ENCODE data around the gene LY6G6D.
"Not testable (repeated sequence)": the region's sequence is repeated elsewhere in the genome, so short reads cannot be mapped to it uniquely, and the experiment has no call there.

LY6G6D gene

DNA sequence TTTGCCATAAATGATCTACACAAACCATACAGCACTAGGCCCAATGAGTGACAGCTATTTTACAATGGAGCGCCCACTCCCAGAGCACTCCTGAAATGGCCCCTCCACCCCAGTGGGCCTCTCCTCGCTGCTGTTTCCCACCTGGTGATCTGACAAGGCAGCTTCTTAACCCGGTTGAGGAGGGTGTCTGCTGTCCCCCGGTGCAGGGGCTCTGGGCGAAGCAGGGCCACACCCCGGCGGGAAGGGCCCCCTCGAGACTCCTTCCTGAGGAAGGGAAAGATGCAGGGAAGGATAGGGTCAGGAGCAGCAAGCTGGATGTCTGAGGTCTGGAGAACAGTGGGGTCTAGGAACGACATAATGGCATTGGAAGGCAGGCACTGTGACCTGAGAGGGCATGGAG is 22.3 kb upstream of the LY6G6D start:
- DNase-seq, result no peak

- DNase-seq, result no peak
These were observed 21.6 kb upstream of the LY6G6D start for GRCh38 chr6:31693535-31693934.

- no peak for DNase-seq
These were observed 17.6 kb upstream of the LY6G6D start for GRCh38 chr6:31697555-31697954.

DNA sequence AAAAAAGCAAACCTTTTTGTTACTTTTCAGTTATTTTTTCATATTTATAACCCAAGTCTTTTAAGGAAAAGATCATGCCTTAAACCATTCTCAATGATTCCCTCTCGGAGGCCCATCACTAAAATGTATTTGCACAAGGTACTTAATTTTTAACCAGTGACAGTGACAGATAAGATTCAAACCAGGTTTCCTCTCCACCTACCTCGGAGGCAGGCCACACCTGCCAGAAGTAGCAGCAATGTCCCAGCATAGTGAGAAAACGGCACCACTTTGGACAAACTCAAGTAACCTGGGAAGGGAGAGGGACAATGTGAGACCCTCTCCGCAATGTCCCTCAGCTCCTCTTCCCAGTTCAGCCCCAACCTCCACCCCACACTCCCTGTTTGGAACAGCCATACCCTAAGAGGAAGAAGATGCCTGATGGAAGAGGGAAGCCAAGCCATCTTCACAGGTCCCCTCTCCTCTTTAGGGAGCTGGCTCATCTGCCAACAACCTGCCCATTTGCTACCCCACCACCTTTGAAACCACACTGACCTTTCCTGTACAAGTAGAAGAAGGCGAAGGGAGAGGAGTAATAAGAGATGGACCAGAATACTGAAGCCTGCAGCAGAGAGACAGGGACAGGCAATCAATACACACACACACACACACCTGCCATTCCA is 14.3 kb upstream of the LY6G6D start:
- no peak for DNase-seq

GRCh38 chr6:31701666-31702404 is 13.3 kb upstream of the LY6G6D start:
- peak; percentile 66 for DNase-seq

DNA sequence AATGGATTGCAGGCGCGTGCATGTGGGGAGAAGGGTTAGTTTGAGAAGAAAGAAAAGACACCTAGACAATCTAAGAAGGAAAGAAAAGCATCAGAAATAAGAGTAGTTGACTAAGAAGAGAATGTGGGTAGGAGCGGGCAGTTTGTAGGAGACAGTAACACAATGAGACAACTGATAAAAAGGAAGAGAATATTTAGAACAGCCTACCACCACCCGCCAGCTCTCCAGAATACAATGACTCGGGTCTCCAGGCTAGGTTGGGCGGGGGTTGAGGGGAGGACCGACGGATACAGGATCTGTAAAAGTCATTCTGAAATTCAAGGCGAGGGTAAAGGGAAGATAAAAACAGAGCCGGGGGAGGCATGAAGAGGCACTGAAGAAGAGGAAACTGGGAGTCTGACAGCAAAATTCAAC is 12.7 kb upstream of the LY6G6D start:
- peak; percentile 36 for DNase-seq

DNA sequence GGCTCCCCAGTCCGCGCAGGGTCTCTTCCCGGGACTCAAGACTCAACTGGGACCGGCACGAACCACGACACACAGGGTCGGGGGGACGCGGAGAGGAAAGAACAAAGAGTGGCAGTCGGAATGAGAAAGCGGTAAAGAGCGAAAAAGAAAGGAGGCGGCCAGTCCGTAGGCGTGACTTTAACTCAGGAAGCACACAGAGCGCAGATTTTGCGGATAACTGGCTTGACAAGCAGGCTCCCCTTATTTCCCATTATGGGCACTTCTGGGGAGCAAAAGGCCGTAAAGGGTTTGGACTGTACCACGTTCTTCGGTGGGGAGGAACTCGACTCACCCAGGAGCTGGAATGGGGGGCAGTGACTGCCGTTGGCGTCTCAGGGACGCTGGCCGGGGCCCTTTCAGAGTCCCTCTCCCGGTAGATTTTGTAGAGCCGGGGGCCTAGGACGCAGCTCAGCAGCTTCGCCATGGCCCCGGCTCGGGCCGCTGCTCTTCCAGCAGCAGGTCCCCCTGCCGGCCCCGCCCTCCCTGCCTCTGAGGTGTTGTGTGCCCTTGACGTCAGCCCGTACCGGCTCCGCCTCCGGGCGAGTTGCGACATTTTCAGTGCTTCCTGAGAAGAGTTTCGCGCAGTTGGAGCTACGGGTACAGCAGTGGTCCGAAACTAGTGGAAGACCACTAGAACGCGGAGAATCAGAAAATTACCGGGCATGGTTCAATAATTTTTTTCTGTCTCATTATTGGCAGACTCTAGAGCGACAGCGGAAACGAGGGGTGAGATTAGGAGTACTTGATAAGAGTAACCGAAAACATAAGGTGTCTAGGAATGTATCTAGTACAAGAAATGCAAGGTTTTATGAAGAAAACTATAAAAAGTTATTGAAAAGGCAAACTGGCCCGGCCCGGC is 12.1 kb upstream of the LY6G6D start, which contains the start of gene ABHD16A:
TSS of gene ABHD16A (minus strand) at position 506 of the 898 bp plus-strand sequence. CDS start at position 463, 43 bp downstream.
- DNase-seq, result peak; percentile 94

DNA sequence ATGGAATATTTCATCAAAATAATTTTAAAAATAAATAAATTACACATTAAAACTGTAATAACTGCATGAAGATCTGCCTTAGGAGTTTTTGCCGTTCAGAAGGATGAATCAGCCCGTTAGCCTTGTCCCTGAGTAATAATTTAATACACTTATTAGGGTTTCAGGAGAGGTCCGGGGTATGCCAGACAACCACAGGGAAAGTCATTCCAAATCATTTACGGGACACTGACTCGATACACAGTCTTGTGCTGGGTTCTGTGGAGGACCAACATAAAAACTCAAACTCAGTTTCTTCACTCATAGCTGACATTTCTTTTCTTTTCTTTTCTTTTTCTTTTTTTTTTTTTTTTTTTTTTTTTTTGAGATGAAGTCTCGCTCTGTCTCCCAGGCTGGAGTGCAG is 9.2 kb upstream of the LY6G6D start:
- DNase-seq, result no peak

- DNase-seq, result no peak
These were observed 8.5 kb upstream of the LY6G6D start, which contains the start of gene LY6G6F for GRCh38 chr6:31706599-31706998. Gene LY6G6F (plus strand): TSS chr6:31706866. CDS start chr6:31706907, 41 bp downstream.

DNA sequence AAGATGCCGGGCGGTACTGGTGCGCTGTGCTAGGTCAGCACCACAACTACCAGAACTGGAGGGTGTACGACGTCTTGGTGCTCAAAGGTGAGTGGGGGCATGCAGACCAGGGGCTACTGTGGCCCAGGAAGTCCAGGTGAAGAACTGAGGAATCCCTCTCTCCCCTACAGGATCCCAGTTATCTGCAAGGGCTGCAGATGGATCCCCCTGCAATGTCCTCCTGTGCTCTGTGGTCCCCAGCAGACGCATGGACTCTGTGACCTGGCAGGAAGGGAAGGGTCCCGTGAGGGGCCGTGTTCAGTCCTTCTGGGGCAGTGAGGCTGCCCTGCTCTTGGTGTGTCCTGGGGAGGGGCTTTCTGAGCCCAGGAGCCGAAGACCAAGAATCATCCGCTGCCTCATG is 7.4 kb upstream of the LY6G6D start:
- no peak for DNase-seq

GRCh38 chr6:31708224-31708623 is 6.9 kb upstream of the LY6G6D start:
- no peak for DNase-seq

- not testable (repeated sequence) for DNase-seq
These were observed 6.0 kb upstream of the LY6G6D start for GRCh38 chr6:31709157-31709556.

DNA sequence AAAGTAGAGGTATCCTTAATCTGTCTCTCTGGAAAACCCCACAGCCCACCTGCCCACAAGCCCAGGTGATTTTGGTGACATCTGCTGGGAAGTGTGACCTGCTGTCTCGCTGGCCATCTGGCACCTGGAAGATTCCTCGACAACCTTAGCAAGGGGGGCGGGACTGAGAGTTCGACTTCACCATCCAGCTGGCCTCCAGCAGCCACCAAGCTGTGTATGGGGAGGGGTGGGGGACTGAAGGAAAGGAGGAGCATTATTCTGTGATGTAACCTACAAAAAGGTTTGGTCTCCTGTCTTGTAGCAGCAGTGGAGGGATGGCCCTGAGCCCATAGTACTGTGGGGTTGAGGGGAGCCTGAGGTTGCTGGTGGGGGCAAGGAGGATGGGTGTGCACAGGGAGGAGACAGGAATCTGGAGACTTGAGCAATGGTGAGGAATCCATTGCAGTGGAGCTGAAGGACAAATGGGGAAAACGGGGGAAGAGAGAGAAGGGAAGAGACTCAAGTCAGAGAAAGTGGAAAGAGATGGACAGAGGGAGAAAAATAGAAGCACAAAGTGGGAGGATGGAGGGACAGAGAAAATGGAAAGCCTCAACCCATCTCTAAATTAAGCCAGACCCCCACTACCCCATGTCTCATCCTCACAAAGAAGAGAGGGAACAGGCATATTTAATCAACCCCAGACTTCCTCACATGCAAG is 4.5 kb upstream of the LY6G6D start:
- no peak for DNase-seq

DNA sequence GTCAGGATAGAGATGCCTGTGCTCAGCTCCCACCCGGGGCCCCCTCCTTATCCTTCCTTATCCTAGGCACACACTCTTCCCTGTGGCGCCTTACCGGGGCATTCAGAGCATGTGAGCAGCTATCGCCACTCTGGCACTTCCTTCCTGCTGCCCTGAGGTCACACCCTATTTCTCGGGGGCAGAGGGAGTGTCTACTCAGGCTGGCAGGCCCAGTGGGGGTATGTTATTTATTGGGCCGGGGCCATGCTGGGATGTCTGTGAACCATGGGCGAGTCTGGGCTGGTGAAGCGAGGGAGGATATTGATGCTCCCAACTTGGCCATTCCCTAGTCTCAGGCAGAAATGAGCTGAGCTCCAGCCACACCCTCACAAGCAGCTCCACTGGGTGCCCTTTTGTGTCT is 3.9 kb upstream of the LY6G6D start:
- no peak for DNase-seq

DNA sequence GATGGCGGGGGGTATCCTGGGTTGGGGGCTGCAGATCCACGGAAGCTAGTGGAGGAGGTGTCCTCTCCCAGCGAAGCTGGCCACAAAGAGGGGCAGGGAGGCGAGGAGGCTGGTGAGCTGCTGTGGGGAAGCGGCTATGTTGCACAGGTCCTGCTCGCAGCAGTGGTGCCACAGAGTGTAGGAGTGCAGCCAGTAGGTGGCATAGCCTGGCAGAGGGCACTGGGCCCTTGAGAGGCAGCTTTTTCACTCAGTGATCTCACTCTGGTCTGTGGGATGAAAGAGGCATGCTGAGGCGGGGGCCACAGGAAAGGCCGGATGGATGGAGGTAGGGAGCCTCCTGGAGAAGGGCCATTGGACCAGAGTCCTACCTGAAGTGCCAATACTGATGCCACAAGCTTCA is 2.9 kb upstream of the LY6G6D start:
- DNase-seq, result no peak

GRCh38 chr6:31713465-31713864 is 1.7 kb upstream of the LY6G6D start:
- no peak for DNase-seq

GRCh38 chr6:31713991-31714684 is 1.0 kb upstream of the LY6G6D start:
- peak; percentile 21 for DNase-seq

GRCh38 chr6:31717499-31718222 is 2.5 kb downstream of the LY6G6D start:
- DNase-seq, result peak; percentile 64

GRCh38 chr6:31718265-31718664 is 3.1 kb downstream of the LY6G6D start:
- peak; percentile 94 for DNase-seq

- no peak for DNase-seq
These were observed 3.9 kb downstream of the LY6G6D start for GRCh38 chr6:31719001-31719400.

DNA sequence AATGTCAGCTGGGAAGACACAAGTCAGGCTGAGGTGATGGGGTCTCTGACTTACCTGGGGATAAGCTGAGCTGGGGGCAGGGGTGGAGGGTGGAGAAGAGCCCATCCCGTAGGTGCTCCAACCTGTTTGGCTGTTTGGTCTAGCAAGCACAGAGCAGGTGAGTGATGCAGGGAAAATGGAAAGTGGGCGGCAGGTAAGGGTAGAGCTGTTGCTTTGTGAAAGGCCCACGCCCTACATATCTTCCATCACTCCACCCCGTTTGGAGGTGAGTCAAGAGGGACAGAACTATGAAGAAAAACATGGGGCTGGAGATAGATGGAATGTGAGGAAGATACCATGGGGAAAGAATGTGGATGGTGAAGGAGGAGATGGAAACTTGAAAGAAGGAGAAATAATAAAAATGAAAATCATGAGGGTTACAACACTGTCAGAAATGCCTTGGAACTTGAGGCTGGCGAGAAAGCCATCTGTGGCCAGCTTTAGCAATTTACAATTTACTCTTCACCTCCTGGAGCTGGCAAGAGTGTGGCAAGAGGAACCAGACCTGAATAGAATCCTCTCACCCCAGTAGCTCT is 5.1 kb downstream of the LY6G6D start:
- no peak for DNase-seq

All from DMS79 treated with DMSO at 0.1 percent for 48 hours (cell line).